HepG2 (cell line): ENCODE measurements around the gene PLCB2.

ENCODE experiments used
- NONO ChIP-seq, 2 experiments: fragments of 450-650 bp in 1 of 2; sonication (generic) in 1 of 2; formaldehyde crosslinking in 1 of 2; IDR thresholded peaks in 1 of 2; conservative IDR thresholded peaks in 1 of 2; 2 replicates each; pipeline versions ENCODE4 v1.6.1 to v1.8.0; 2017 to 2022; ENCODE audit warnings: mild to moderate bottlenecking in 1 of 2, missing genetic modification reagents in 1 of 2, moderate library complexity in 1 of 2
- SIN3A ChIP-seq: IDR thresholded peaks from 2 replicates; pipeline ENCODE4 v1.6.1; 2011; ENCODE audit warnings: low read depth, mild to moderate bottlenecking, control low read depth, low read length, borderline replicate concordance
- ZNF354B ChIP-seq: sonication (generic); formaldehyde crosslinking; IDR thresholded peaks from 2 replicates; pipeline ENCODE4 v1.8.0; 2022; ENCODE audit warnings: mild to moderate bottlenecking, missing genetic modification reagents
- ZNF660 ChIP-seq: sonication (generic); formaldehyde crosslinking; IDR thresholded peaks from 2 replicates; pipeline ENCODE4 v1.5.1; 2020; ENCODE audit warnings: mild to moderate bottlenecking, low read depth, missing genetic modification reagents, borderline replicate concordance

DNA sequence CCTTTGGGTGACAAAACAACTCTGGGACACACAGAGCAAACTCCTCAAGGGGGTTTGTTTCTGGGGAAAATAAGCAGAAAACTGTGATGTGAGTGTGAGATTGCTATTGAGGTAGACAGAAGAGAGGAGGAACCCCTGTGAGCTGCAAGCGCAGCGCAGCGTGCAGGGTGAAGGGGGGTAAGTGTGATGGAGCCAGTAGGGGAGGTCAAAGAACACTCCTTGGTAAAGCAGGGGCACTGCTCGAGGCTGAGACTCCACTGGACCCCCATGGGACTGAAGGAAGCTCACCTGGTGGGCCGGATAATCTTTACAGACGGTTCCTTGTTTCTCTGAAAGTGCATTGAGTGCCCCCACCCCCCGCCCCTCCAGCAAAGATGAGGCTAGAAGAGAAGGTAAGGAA lies 23.3 kb upstream of the PLCB2 start:
- no peak for TF ChIP-seq SIN3A
- no peak for TF ChIP-seq NONO (IDR thresholded peaks at IDR 0.05)
- no peak for TF ChIP-seq NONO (CRISPR knock-in tag; conservative IDR thresholded peaks at IDR 0.05)
- no peak for TF ChIP-seq ZNF354B (CRISPR knock-in tag)
- no peak for TF ChIP-seq ZNF660 (CRISPR knock-in tag)
